Liver (tissue), 9 donors: ENCODE data around the gene ANKZF1. TPM values are rescaled to one million over a fixed set of nuclear protein-coding genes. Genes with fewer than 3 reads are reported as not detected.

Source experiments
- DNase-seq: peaks from one replicate; pipeline ENCODE4 v3.0.0-alpha.2; 2017; ENCODE audit warnings: low spot score
- H3K27ac ChIP-seq, 2 donors: one replicate each; pipeline ENCODE4 v1.7.0; 2013; ENCODE audit warnings: inconsistent platforms in 2 of 2, low read length in 2 of 2, control low read depth in 1 of 2, low read depth in 1 of 2, mild to moderate bottlenecking in 1 of 2
- H3K27me3 ChIP-seq, 4 donors: one replicate each; pipeline versions ENCODE4 v1.6.1 to v1.7.0; 2013; ENCODE audit warnings: low read length in 3 of 4, inconsistent platforms in 1 of 4, mild to moderate bottlenecking in 1 of 4, moderate library complexity in 1 of 4; ENCODE audit not compliant: control insufficient read depth in 4 of 4, insufficient read depth in 4 of 4
- H3K36me3 ChIP-seq, 4 donors: one replicate each; pipeline versions ENCODE4 v1.6.1 to v1.7.0; 2013; ENCODE audit warnings: low read length in 3 of 4, mild to moderate bottlenecking in 3 of 4, low read depth in 1 of 4, moderate library complexity in 1 of 4; ENCODE audit not compliant: control insufficient read depth in 4 of 4, insufficient read depth in 3 of 4
- H3K4me1 ChIP-seq, 4 donors: one replicate each; pipeline versions ENCODE4 v1.6.1 to v1.7.0; 2013; ENCODE audit warnings: low read length in 3 of 4, mild to moderate bottlenecking in 3 of 4, moderate library complexity in 1 of 4; ENCODE audit not compliant: control insufficient read depth in 4 of 4, insufficient read depth in 4 of 4
- H3K4me3 ChIP-seq, 3 donors: one replicate each; pipeline versions ENCODE4 v1.6.1 to v1.7.0; 2013; ENCODE audit warnings: low read length in 3 of 3, control low read depth in 1 of 3, low read depth in 1 of 3, mild to moderate bottlenecking in 1 of 3
- H3K9ac ChIP-seq, 2 donors: one replicate each; pipeline ENCODE4 v1.7.0; 2013; ENCODE audit warnings: low read length in 2 of 2, mild to moderate bottlenecking in 2 of 2, moderate library complexity in 2 of 2, control low read depth in 1 of 2, low read depth in 1 of 2
- H3K9me3 ChIP-seq, 4 donors: one replicate each; pipeline versions ENCODE4 v1.6.1 to v1.7.0; 2013; ENCODE audit warnings: low read length in 3 of 4; ENCODE audit not compliant: control insufficient read depth in 4 of 4
- ATF3 ChIP-seq: IDR thresholded peaks from 2 replicates; pipeline ENCODE4 v1.6.1; 2016; ENCODE audit warnings: antibody characterized with exemption
- CTCF ChIP-seq: fragments of 150-350 bp; IDR thresholded peaks from 2 replicates; pipeline ENCODE4 v1.5.1; 2017; ENCODE audit warnings: improper control_type of control experiment, low read depth, low read length; ENCODE audit not compliant: missing input control
- EGR1 ChIP-seq, 2 donors: IDR thresholded peaks; 2 replicates each; pipeline ENCODE4 v1.6.1; 2016 to 2018; ENCODE audit warnings: antibody characterized with exemption in 2 of 2, low read depth in 2 of 2
- FOXA1 ChIP-seq: IDR thresholded peaks from 2 replicates; pipeline ENCODE4 v1.6.1; 2016; ENCODE audit warnings: antibody characterized with exemption
- FOXA2 ChIP-seq: IDR thresholded peaks from 2 replicates; pipeline ENCODE4 v1.6.1; 2016; ENCODE audit warnings: antibody characterized with exemption
- GABPA ChIP-seq, 2 donors: IDR thresholded peaks in 1 of 2; conservative IDR thresholded peaks in 1 of 2; 2 replicates each; pipeline ENCODE4 v1.6.1; 2016; ENCODE audit warnings: antibody characterized with exemption in 2 of 2, mild to moderate bottlenecking in 1 of 2, moderate library complexity in 1 of 2
- HNF4A ChIP-seq, 2 donors: conservative IDR thresholded peaks; 2 replicates each; pipeline ENCODE4 v1.6.1; 2016; ENCODE audit warnings: antibody characterized with exemption in 2 of 2, mild to moderate bottlenecking in 2 of 2
- HNF4G ChIP-seq: IDR thresholded peaks from 2 replicates; pipeline ENCODE4 v1.6.1; 2016; ENCODE audit warnings: antibody characterized with exemption
- JUND ChIP-seq, 2 donors: IDR thresholded peaks; 2 replicates each; pipeline ENCODE4 v1.6.1; 2016; ENCODE audit warnings: antibody characterized with exemption in 2 of 2
- MAX ChIP-seq: IDR thresholded peaks from 2 replicates; pipeline ENCODE4 v1.6.1; 2016; ENCODE audit warnings: antibody characterized with exemption
- NR2F2 ChIP-seq: IDR thresholded peaks from 2 replicates; pipeline ENCODE4 v1.6.1; 2016; ENCODE audit warnings: antibody characterized with exemption
- RAD21 ChIP-seq, 2 donors: IDR thresholded peaks; 2 replicates each; pipeline ENCODE4 v1.6.1; 2016; ENCODE audit warnings: antibody characterized with exemption in 2 of 2, mild to moderate bottlenecking in 2 of 2
- REST ChIP-seq: IDR thresholded peaks from 2 replicates; pipeline ENCODE4 v1.6.1; 2016; ENCODE audit warnings: antibody characterized with exemption, mild to moderate bottlenecking
- RXRA ChIP-seq, 2 donors: IDR thresholded peaks; 2 replicates each; pipeline ENCODE4 v1.6.1; 2017 to 2018; ENCODE audit warnings: antibody characterized with exemption in 2 of 2, mild to moderate bottlenecking in 1 of 2
- SP1 ChIP-seq: IDR thresholded peaks from 2 replicates; pipeline ENCODE4 v1.6.1; 2018; ENCODE audit warnings: antibody characterized with exemption, mild to moderate bottlenecking
- TAF1 ChIP-seq: conservative IDR thresholded peaks from 2 replicates; pipeline ENCODE4 v1.6.1; 2016; ENCODE audit warnings: antibody characterized with exemption, mild to moderate bottlenecking
- YY1 ChIP-seq: IDR thresholded peaks from 2 replicates; pipeline ENCODE4 v1.6.1; 2016; ENCODE audit warnings: antibody characterized with exemption, mild to moderate bottlenecking
- ZBTB33 ChIP-seq: IDR thresholded peaks from 2 replicates; pipeline ENCODE4 v1.6.1; 2016; ENCODE audit warnings: antibody characterized with exemption
- WGBS: extraction: QIAGEN DNeasy Blood & Tissue Kit; methylation state at CpG from one replicate; pipeline ENCODE4 v1.1.7; 2013; 5-methylcytosine and 5-hydroxymethylcytosine counted together
- polyA plus RNA-seq, 2 donors: library from polyadenylated mRNA; stranded (reverse) in 1 of 2; unstranded in 1 of 2; fragments of 200-250 nt in 1 of 2; fragments of >200 nt in 1 of 2; fragmentation: Nextera tagmentation in 1 of 2; extraction: Ambion mirVana in 1 of 2; gene quantifications; one replicate each; pipeline versions ENCODE4 v1.2.1 to v1.2.3, GENCODE V29; 2013 to 2015
- total RNA-seq, 2 donors: library from RNA; depleted of rRNA; stranded (reverse); fragments of >200 nt; gene quantifications; one replicate each; pipeline ENCODE4 v1.2.3, GENCODE V29; 2014
- donor health status: healthy.
- donor health status: healthy.
- donor health status: healthy.
- donor health status: healthy.
- donor health status: healthy.

The ANKZF1 gene
- total and polyA plus RNA-seq, 4 donors: 9.0 to 30.6 (median 20.5) TPM

- Histone ChIP-seq H3K9me3 (no peaks in the 10 kb centered on the region), H3K4me3 (no peak overlapping the region), H3K9ac (no peak overlapping the region), H3K27ac (no peak overlapping the region), H3K4me1 (peaks cover 1 to 19% (median 12%) of the 10 kb centered on the region in 4 donors), H3K36me3 (peaks cover 11 to 32% (median 15%) of the 10 kb centered on the region in 4 donors), H3K27me3 (no peaks in the 10 kb centered on the region)
- DNase-seq: no peak
- TF ChIP-seq MAX (no peak), HNF4A (conservative IDR thresholded peaks at IDR 0.05) (no peak), FOXA2 (no peak), YY1 (no peak), RAD21 (IDR thresholded peaks at IDR 0.05) (no peak), NR2F2 (no peak), TAF1 (no peak), SP1 (no peak), HNF4G (no peak), ATF3 (no peak), EGR1 (IDR thresholded peaks at IDR 0.05; ENCODE audit: low read depth in 2 of 2) (no peak), JUND (IDR thresholded peaks at IDR 0.05) (no peak), REST (no peak), GABPA (IDR thresholded peaks at IDR 0.05 in 1 of 2, conservative IDR thresholded peaks at IDR 0.05 in 1 of 2) (no peak), ZBTB33 (no peak), CTCF (no peak), FOXA1 (no peak), RXRA (IDR thresholded peaks at IDR 0.05) (no peak)
- WGBS: 97% methylated on average over 15 of the region's 15 CpGs
Measured at GRCh38 chr2:219214141-219214540, 15.5 kb upstream of the ANKZF1 start.
